ENCODE results near the gene NAA15. TPM values are rescaled to one million over a fixed set of nuclear protein-coding genes. Genes with fewer than 3 reads are reported as not detected.

NAA15 gene
- total and polyA plus RNA-seq, 2 of the 8 experiments (the other 6 are each of a cell fraction or from before 2014, with no cell fraction given): 9.7 to 124 TPM

DNA sequence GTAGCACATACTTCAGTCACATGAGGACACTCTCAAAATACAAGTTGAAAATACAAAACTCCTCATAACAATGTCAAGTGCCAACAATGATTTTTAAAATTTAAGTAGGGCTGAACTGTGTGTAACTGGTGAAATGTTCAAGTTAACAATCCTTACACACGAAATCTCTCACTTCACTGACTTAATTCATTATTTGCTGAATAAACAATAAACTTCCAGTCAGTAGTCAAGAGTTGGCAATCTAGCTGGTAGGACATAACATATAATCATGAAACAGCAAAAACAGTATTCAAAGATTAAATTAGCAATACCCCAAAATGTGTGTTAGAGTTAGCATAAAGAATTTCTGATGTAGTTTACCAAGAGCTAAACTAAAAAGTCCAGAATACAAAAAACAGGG lies 150.7 kb downstream of the NAA15 start:
- peaks cover 8% of the 10 kb centered on the region for H3K23me2 ChIP-seq (ENCODE audit: low read depth, low read length)
- H3K4me3 ChIP-seq (ENCODE audit: extremely low read depth in 1 of 4, insufficient read depth in 2 of 4, low read depth in 3 of 4, low read length in 4 of 4): peak overlapping the region in 2 of 4 experiments; percentile 67 to 88; a peak in 2 of 8 replicates
- no peak overlapping the region for H4K5ac ChIP-seq (ENCODE audit: insufficient read length, low read depth, low read length)
- no peak overlapping the region for H3K56ac ChIP-seq (replicated peaks; ENCODE audit: insufficient read length, low read depth, low read length)
- DNase-seq (ENCODE audit: low read depth in 1 of 2, low spot score in 2 of 2) (no peak), FAIRE-seq (no peak)
- H3K23ac ChIP-seq (ENCODE audit: insufficient read length): no peak overlapping the region
- H3K4me1 ChIP-seq (replicated peaks in 1 of 4; ENCODE audit: control insufficient read depth in 3 of 4, insufficient read depth in 4 of 4, low read length in 3 of 4): peaks cover 0 to 11% (median 3%) of the 10 kb centered on the region in 4 experiments; a peak in 5 of 7 replicates
- no peak overlapping the region for H2BK5ac ChIP-seq (ENCODE audit: low read depth, low read length)
- no peak overlapping the region for H4K8ac ChIP-seq (ENCODE audit: extremely low read depth, insufficient read depth, low read length)
- ChIA-PET CTCF (ENCODE audit: partially characterized antibody) (interaction anchor here (1.4 kb wide), 1 partner anchor 21 kb away, joined by 3 read pairs; no protein-coding TSS in a partner anchor), POLR2A (ENCODE audit: partially characterized antibody) (interaction anchor here (0.6 to 2.8 kb wide), 2 partner anchors 8 to 83 kb away, joined by 3 to 21 read pairs; no protein-coding TSS in a partner anchor)
- 81% methylated on average over 1 of the region's 1 CpG; no CpG with 5 or more reads in 1 of the 2 experiments for WGBS, 2 experiments (ENCODE audit: extremely low coverage in 1 of 2, insufficient coverage in 1 of 2, insufficient read length in 1 of 2, insufficient replicate concordance in 2 of 2, low coverage in 1 of 2, low lambda C conversion rate in 2 of 2, missing lambda C conversion rate in 1 of 2)
- no peak overlapping the region for H3K4ac ChIP-seq (replicated peaks; ENCODE audit: insufficient read length, low read depth, low read length)
- H2AK5ac ChIP-seq (ENCODE audit: low read depth, low read length): no peak overlapping the region
- no peaks in the 10 kb centered on the region for H3K27me3 ChIP-seq (replicated peaks in 1 of 4; ENCODE audit: control insufficient read depth in 3 of 4, extremely low read depth in 1 of 4, insufficient read depth in 3 of 4, low read length in 3 of 4)
- H3K14ac ChIP-seq (ENCODE audit: insufficient read length): no peak overlapping the region
- H3K27ac ChIP-seq (ENCODE audit: low read depth, low read length): no peak overlapping the region
- no peaks in the 10 kb centered on the region; the same call in 1 of the 2 replicates for H3K79me1 ChIP-seq (ENCODE audit: low read depth, low read length)
- peaks cover 0 to 1% of the 10 kb centered on the region in 2 experiments for H4K20me1 ChIP-seq (replicated peaks in 1 of 2; ENCODE audit: control insufficient read depth in 1 of 2, insufficient read depth in 2 of 2, low read length in 2 of 2)
- H2BK120ac ChIP-seq (replicated peaks; ENCODE audit: low read depth, low read length): no peak overlapping the region
- H4K91ac ChIP-seq (replicated peaks; ENCODE audit: insufficient read length, low read length): no peak overlapping the region
- H3K9ac ChIP-seq (replicated peaks in 1 of 4; ENCODE audit: extremely low read depth in 1 of 4, low read depth in 3 of 4, low read length in 3 of 4): peak overlapping the region in 1 of 4 experiments; percentile 39; a peak in 1 of 7 replicates
- no peaks in the 10 kb centered on the region for H3K36me3 ChIP-seq (ENCODE audit: control insufficient read depth in 2 of 4, insufficient read depth in 4 of 4, low read length in 3 of 4)
- H2BK20ac ChIP-seq (ENCODE audit: low read length): no peak overlapping the region
- no peak overlapping the region for H2BK15ac ChIP-seq (ENCODE audit: low read length)
- no peak overlapping the region for H2AFZ ChIP-seq (ENCODE audit: low read length)
- H3K4me2 ChIP-seq (ENCODE audit: insufficient read depth in 1 of 2, low read depth in 2 of 2, low read length in 2 of 2): peak overlapping the region; percentile 86 to 92; a peak in 2 of 4 replicates
- no peak overlapping the region for H2BK12ac ChIP-seq (ENCODE audit: low read depth, low read length)
- H3K18ac ChIP-seq (ENCODE audit: extremely low read depth, low read length): no peak overlapping the region
- peaks cover 3 to 35% of the 10 kb centered on the region in 2 experiments; a peak in 3 of 4 replicates for H3K79me2 ChIP-seq (ENCODE audit: control insufficient read depth in 1 of 2, insufficient read depth in 2 of 2, low read length in 2 of 2)
- H3K9me3 ChIP-seq (ENCODE audit: insufficient read depth in 2 of 2, low read depth in 1 of 2, low read length in 1 of 2): no peaks in the 10 kb centered on the region
- TF ChIP-seq RBBP5 (IDR thresholded peaks at IDR 0.05; ENCODE audit: borderline replicate concordance, low read depth, low read length) (no peak), CTBP2 (IDR thresholded peaks at IDR 0.05; ENCODE audit: borderline replicate concordance, insufficient read depth, insufficient read length, low read length) (no peak), MAFK (IDR thresholded peaks at IDR 0.05; ENCODE audit: low read depth, low read length) (no peak), EZH2 (IDR thresholded peaks at IDR 0.05; ENCODE audit: low read depth, low read length, severe bottlenecking) (no peak)

All from H1 (cell line).